Smooth muscle cell (in vitro differentiated cells): ENCODE measurements around the gene TRDN. TPM values are rescaled to one million over a fixed set of nuclear protein-coding genes. Genes with fewer than 3 reads are reported as not detected.

Source experiments
- DNase-seq: peaks from one replicate; lab custom pipeline; 2025; ENCODE audit not compliant: unreplicated experiment; lab: John Stamatoyannopoulos, UW
- H2AFZ ChIP-seq: fragments of 200-600 bp; sonication (generic); 2 replicates; pipeline ENCODE4 v1.6.0; 2016; ENCODE audit warnings: antibody characterized with exemption, low read depth, mild to moderate bottlenecking
- H3F3A ChIP-seq: fragments of 200-600 bp; sonication (generic); 2 replicates; pipeline ENCODE4 v1.6.0; 2017; ENCODE audit warnings: antibody characterized with exemption, low read depth
- H3K27ac ChIP-seq: fragments of 200-600 bp; sonication (generic); 2 replicates; pipeline ENCODE4 v1.5.1; 2016; ENCODE audit warnings: low read depth, mild to moderate bottlenecking
- H3K27me3 ChIP-seq: fragments of 200-600 bp; sonication (generic); 2 replicates; pipeline ENCODE4 v1.6.1; 2016; ENCODE audit warnings: low read depth, mild to moderate bottlenecking
- H3K36me3 ChIP-seq: fragments of 200-600 bp; sonication (generic); 2 replicates; pipeline ENCODE4 v1.5.1; 2016; ENCODE audit warnings: low read depth
- H3K4me1 ChIP-seq: fragments of 200-600 bp; sonication (generic); 2 replicates; pipeline ENCODE4 v1.5.1; 2016; ENCODE audit warnings: low read depth
- H3K4me2 ChIP-seq: fragments of 200-600 bp; sonication (generic); 2 replicates; pipeline ENCODE4 v1.6.0; 2016; ENCODE audit warnings: mild to moderate bottlenecking
- H3K4me3 ChIP-seq: fragments of 200-600 bp; sonication (generic); 2 replicates; pipeline ENCODE4 v1.5.1; 2016; ENCODE audit warnings: mild to moderate bottlenecking
- H3K79me2 ChIP-seq: fragments of 200-600 bp; sonication (generic); 2 replicates; pipeline ENCODE4 v1.6.0; 2016; ENCODE audit warnings: low read depth, mild to moderate bottlenecking
- H3K9ac ChIP-seq: fragments of 200-600 bp; sonication (generic); 2 replicates; pipeline ENCODE4 v1.6.0; 2016; ENCODE audit warnings: low read depth
- H3K9me3 ChIP-seq: fragments of 200-600 bp; sonication (generic); replicated peaks from 2 replicates; pipeline ENCODE4 v1.5.1; 2016; ENCODE audit warnings: low read depth
- H4K20me1 ChIP-seq: fragments of 200-600 bp; sonication (generic); 2 replicates; pipeline ENCODE4 v1.6.0; 2016; ENCODE audit warnings: low read depth
- CTCF ChIP-seq: fragments of 200-600 bp; sonication (generic); IDR thresholded peaks from 2 replicates; pipeline ENCODE4 v1.5.1; 2017; ENCODE audit warnings: borderline replicate concordance, mild to moderate bottlenecking, antibody characterized with exemption; ENCODE audit not compliant: insufficient read depth, poor library complexity, severe bottlenecking
- WGBS: methylation state at CpG from one replicate; pipeline ENCODE4 v1.1.7; 2016; ENCODE audit warnings: low lambda C conversion rate; 5-methylcytosine and 5-hydroxymethylcytosine counted together
- polyA plus RNA-seq: library from polyadenylated mRNA; unstranded; fragments of >200 nt; fragmentation: Nextera tagmentation; extraction: Ambion mirVana; gene quantifications from 2 replicates; pipeline ENCODE4 v1.2.1, GENCODE V29; 2016
- total RNA-seq: library from RNA; depleted of rRNA; stranded (reverse); fragments of >200 nt; gene quantifications from 2 replicates; pipeline ENCODE4 v1.2.3, GENCODE V29; 2014

TRDN gene
- total and polyA plus RNA-seq, 2 experiments from 2014 or later = 0.14 TPM; not detected in 1

DNA sequence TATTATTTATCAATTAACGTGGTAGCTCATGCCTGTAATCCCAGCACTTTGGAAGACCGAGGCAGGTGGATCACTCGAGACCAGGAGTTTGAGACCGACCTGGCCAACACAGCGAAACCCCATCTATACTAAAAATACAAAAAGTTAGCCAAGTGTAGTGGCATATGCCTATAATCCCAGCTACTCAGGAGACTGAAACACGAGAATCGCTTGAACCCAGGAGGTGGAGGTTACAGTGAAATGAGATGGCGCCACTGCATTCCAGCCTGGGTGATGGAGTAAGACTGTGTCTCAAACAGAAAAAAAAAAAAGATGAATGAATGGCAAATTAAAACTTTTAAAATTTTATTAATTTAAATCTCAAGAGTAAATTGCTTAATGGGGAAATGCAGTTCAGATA, 341.1 kb downstream of the TRDN start:
- no peaks in the 10 kb centered on the region for H3K4me1 ChIP-seq
- H3F3A ChIP-seq = no peaks in the 10 kb centered on the region
- no peak overlapping the region for H2AFZ ChIP-seq
- no peak overlapping the region for H3K27ac ChIP-seq
- no peak overlapping the region for H3K9ac ChIP-seq
- H3K4me3 ChIP-seq = no peak overlapping the region
- WGBS = 97% methylated on average over 8 of the region's 8 CpGs
- H3K4me2 ChIP-seq = no peak overlapping the region
- no peaks in the 10 kb centered on the region for H3K27me3 ChIP-seq
- H3K79me2 ChIP-seq = no peaks in the 10 kb centered on the region
- H3K9me3 ChIP-seq = no peaks in the 10 kb centered on the region
- no peak for DNase-seq
- no peak for TF ChIP-seq CTCF
- H3K36me3 ChIP-seq = no peaks in the 10 kb centered on the region
- no peaks in the 10 kb centered on the region for H4K20me1 ChIP-seq

- Histone ChIP-seq H3K9ac (no peak overlapping the region), H4K20me1 (no peaks in the 10 kb centered on the region), H3K79me2 (no peaks in the 10 kb centered on the region), H3K9me3 (no peaks in the 10 kb centered on the region), H3K27me3 (no peaks in the 10 kb centered on the region), H2AFZ (no peak overlapping the region), H3K4me1 (no peaks in the 10 kb centered on the region), H3K4me2 (no peak overlapping the region), H3K27ac (no peak overlapping the region), H3K4me3 (no peak overlapping the region), H3K36me3 (no peaks in the 10 kb centered on the region), H3F3A (no peaks in the 10 kb centered on the region)
- WGBS = 100% methylated on average over 1 of the region's 1 CpG
- no peak for DNase-seq
- TF ChIP-seq CTCF = no peak
These were observed 341.6 kb downstream of the TRDN start for GRCh38 chr6:123295181-123295580.

GRCh38 chr6:123288649-123289048, 348.1 kb downstream of the TRDN start:
- no peaks in the 10 kb centered on the region for H3K36me3 ChIP-seq
- TF ChIP-seq CTCF = no peak
- DNase-seq = no peak
- no peak overlapping the region for H3K27ac ChIP-seq
- H3K4me3 ChIP-seq = no peak overlapping the region
- H3K4me1 ChIP-seq = no peaks in the 10 kb centered on the region
- H3K9me3 ChIP-seq = no peaks in the 10 kb centered on the region
- H4K20me1 ChIP-seq = no peaks in the 10 kb centered on the region
- H3F3A ChIP-seq = no peaks in the 10 kb centered on the region
- H3K27me3 ChIP-seq = no peaks in the 10 kb centered on the region
- WGBS = 41% methylated on average over 1 of the region's 1 CpG
- H3K79me2 ChIP-seq = no peaks in the 10 kb centered on the region
- no peak overlapping the region for H3K4me2 ChIP-seq
- no peak overlapping the region for H3K9ac ChIP-seq
- H2AFZ ChIP-seq = no peak overlapping the region

DNA sequence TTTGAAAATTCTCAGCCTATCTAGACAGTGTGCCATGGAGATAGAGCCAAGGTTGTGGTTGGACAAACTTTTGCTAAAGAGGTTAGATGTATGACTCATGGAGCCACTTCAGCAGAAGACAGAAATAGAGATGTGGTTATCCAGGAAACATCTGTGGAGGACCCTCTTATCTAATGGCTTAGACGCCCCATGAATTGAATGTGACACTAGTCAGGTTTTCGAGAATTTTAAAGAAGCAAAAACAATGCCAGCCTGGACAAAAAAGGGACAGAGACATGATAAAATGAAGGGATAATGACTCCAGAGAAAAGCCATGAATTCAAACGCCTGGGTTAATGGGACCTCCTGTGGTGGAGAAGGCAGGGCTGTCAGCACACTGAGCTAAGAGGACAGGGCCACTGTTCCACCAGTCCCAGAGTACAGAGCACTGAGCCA, 360.2 kb downstream of the TRDN start:
- H3K79me2 ChIP-seq = no peaks in the 10 kb centered on the region
- H3K4me2 ChIP-seq = no peak overlapping the region
- no peaks in the 10 kb centered on the region for H3K36me3 ChIP-seq
- no peak for TF ChIP-seq CTCF
- no peaks in the 10 kb centered on the region for H3K9me3 ChIP-seq
- no peaks in the 10 kb centered on the region for H3K4me1 ChIP-seq
- no peak overlapping the region for H3K9ac ChIP-seq
- H3F3A ChIP-seq = no peaks in the 10 kb centered on the region
- H2AFZ ChIP-seq = no peak overlapping the region
- H3K27me3 ChIP-seq = no peaks in the 10 kb centered on the region
- H3K27ac ChIP-seq = no peak overlapping the region
- DNase-seq = no peak
- no peak overlapping the region for H3K4me3 ChIP-seq
- no peaks in the 10 kb centered on the region for H4K20me1 ChIP-seq
- WGBS = 57% methylated on average over 3 of the region's 3 CpGs
